C4-2B (cell line): ENCODE measurements around the gene TBC1D25.

Experiments used
- H3K27ac ChIP-seq: fragments of 450-650 bp; 2 replicates; pipeline ENCODE4 v1.5.1; 2017
- ZFX ChIP-seq: fragments of 450-650 bp; IDR thresholded peaks from 2 replicates; pipeline ENCODE4 v1.6.1; 2017
- TF ChIP-seq, protein P1 (sequence below): fragments of 450-650 bp; conservative IDR thresholded peaks from 2 replicates; pipeline ENCODE4 v1.5.1; 2017; ENCODE audit warnings: mild to moderate bottlenecking

TBC1D25 gene

DNA sequence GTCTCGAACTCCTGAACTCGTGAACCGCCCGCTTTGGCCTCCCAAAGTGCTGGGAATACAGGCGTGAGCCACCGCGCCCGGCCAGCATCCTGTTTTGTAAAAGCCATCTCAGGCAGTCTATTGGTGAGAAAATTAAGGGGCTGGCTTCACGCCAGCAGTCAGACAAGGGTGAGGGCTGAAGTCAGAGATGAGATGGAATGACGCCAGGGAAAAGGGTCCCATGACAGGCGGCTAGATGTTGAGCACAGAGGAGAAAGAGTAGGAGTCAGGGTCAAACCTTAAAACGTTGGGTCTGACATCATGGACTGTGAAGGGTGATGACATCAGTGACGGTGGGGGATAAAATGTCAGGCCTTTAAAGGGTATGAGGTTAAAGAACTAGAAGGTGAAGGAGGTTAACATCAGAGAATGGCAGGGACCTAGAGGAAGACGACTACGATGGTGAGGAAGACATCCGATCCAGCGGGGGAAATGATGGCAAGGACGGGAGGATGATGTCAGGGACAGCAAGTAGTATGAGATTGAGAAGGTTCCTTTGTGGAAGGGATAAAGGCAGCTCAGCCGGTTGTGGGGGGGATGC, 34.3 kb downstream of the TBC1D25 start:
- no peak for TF ChIP-seq ZFX
- TF ChIP-seq, protein P1, sequence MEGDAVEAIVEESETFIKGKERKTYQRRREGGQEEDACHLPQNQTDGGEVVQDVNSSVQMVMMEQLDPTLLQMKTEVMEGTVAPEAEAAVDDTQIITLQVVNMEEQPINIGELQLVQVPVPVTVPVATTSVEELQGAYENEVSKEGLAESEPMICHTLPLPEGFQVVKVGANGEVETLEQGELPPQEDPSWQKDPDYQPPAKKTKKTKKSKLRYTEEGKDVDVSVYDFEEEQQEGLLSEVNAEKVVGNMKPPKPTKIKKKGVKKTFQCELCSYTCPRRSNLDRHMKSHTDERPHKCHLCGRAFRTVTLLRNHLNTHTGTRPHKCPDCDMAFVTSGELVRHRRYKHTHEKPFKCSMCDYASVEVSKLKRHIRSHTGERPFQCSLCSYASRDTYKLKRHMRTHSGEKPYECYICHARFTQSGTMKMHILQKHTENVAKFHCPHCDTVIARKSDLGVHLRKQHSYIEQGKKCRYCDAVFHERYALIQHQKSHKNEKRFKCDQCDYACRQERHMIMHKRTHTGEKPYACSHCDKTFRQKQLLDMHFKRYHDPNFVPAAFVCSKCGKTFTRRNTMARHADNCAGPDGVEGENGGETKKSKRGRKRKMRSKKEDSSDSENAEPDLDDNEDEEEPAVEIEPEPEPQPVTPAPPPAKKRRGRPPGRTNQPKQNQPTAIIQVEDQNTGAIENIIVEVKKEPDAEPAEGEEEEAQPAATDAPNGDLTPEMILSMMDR = no peak

DNA sequence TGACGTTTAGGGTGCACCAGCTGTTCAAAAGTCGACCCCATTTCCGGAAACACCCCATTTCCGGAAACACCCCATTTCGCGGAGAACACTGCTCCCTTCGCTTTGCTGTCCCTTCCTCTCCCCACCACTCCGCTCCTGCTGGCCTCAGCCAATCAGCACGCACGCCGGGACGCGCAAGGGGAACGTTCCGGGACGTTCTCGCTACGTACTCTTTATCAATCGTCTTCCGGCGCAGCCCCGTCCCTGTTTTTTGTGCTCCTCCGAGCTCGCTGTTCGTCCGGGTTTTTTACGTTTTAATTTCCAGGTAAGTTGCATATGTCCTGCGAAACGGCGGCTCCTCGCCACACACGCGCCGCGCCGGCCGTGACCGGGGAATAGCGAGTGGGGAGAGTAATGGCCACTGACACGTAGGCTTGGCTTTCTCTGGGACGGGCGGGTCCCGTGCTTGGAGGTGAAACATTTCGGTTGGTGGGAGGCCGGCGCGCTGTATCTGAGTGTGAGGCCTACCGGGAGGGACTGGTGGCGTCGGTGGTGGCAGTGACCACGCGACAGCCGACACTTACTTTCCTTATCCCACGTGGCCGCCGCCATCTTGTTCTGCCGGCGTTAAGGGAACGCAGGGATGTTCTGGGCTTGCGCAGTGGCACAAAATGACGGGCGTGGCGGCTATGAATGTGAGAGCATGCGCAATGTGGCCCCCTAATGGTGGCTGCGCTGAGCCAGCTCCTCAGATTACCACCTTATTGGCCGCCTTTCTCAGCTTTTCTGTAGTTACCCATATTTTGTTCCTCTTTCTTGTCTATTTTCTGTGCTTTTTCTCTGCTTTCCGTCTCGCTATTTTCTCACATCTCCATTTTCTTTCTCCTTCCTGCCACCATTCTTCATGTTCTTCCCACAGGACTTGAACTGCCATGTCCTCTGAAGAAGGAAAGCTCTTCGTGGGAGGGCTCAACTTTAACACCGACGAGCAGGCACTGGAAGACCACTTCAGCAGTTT, 35.1 kb downstream of the TBC1D25 start, which contains the start of gene RBM3:
TSS of gene RBM3 (plus strand) at position 215 of the 997 bp plus-strand sequence. CDS start at position 912, 697 bp downstream.
- H3K27ac ChIP-seq = peak within 1 kb of the TSS; percentile 99
- TF ChIP-seq, protein P1 = peak; percentile 36
- TF ChIP-seq ZFX = no peak

More for the DNA sequence above, 34.3 kb downstream of the TBC1D25 start:
- peak overlapping the region; percentile 99 for H3K27ac ChIP-seq

DNA sequence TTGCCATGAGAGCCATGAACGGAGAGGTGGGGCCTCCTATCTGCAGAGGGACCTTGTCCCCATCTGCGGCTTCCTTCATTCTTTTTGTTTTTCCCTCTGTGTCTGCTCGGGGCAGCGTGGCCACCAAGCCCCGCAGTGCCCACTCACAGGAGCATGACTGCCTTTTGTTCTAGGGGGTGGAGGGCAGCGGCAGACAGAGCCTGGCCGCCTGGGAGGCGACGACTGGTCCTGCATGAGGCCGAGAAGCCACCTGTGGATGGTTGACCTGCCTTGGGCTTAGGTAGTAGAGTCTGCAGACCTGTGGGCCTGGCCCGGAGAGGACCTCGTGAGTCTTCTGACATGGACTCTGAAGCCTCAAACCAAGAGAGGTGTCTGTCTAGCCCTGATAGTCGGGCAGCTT, 36.1 kb downstream of the TBC1D25 start:
- peak overlapping the region; percentile 99 for H3K27ac ChIP-seq
- TF ChIP-seq, protein P1 = no peak
- TF ChIP-seq ZFX = no peak

DNA sequence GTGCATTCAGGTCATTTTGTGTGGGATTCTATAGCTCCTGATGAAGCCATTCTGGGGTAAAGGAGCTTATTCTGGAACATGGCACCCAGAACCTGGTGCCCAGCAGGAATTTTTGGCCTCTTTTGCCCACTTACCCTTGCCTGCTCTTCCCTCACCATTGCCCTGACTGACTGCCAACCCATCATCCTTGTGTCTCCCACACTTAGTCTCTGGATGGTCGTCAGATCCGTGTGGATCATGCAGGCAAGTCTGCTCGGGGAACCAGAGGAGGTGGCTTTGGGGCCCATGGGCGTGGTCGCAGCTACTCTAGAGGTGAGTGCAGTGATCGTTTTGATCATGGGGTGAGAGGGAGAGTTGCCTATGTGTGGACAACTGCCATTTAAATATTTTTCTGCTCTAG, 36.6 kb downstream of the TBC1D25 start:
- TF ChIP-seq, protein P1 = no peak
- no peak for TF ChIP-seq ZFX
- H3K27ac ChIP-seq = peak overlapping the region; percentile 99

DNA sequence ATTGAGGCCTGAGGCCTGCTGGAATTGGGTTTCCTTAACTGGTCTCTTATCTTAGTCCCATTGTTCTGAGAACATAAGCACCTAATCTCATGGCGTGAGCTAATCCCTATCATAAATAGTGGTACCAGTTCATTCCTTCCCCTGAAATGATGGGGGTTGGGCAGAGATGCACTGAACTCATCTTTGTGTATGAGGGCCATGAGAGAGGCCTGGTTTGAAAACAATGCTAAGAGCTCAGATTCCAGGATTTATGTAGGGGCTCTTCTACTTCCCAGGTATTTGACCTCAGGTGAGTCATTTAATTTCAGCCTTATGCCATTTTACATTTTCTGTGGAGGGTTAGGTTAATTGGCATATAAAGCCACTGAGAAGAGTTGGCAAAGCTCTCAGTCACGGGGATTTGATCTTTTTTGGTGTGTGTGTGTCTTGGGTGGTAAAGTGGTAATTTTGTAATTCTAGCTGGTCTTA, 39.2 kb downstream of the TBC1D25 start:
- H3K27ac ChIP-seq = no peak overlapping the region

DNA sequence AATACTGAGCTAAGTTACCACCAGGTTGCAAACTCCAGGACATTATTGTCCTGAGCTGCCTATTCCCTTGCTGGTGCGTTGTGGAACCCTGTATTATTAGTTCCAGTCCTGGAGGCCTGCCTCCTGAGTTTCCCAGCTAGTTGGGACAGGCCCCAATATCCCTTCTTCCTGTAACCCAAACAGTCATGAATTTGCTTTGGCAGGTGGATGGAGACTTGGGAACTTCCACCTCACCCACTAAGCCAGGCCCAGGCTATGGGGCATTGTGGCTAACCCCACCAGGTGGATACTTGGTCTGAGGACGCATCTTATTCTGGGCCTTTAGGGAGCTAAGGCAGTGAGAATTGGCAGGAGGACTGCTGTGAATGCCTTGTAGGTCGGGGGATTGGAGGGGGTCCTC, 39.7 kb downstream of the TBC1D25 start:
- TF ChIP-seq, protein P1 = no peak
- TF ChIP-seq ZFX = no peak
- no peak overlapping the region for H3K27ac ChIP-seq

More for the DNA sequence above, 39.2 kb downstream of the TBC1D25 start:
- no peak for TF ChIP-seq ZFX
- TF ChIP-seq, protein P1 = no peak

DNA sequence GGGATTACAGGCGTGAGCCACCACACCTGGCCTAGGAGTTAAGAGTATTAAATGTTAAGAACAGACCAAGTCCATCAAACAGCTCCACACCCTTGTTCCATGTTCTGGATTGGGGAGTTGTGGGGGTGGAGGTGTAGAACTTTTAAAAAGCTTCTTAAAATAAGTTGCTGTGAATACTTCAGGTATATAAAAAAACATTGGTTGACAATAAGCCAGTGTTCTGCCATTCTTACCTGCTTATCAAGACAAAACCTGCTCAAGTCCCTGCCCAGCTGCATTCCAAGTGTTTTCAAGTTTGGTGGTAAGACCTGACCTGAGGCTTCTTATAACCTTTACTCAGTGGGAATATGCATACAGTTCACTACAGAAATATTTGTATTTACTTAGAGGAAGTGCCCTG, 41.1 kb downstream of the TBC1D25 start:
- H3K27ac ChIP-seq = no peak overlapping the region
- TF ChIP-seq ZFX = no peak
- TF ChIP-seq, protein P1 = no peak
